RWPE1 (cell line): ENCODE measurements around the gene GP1BB.
"Not testable (repeated sequence)": the region's sequence is repeated elsewhere in the genome, so short reads cannot be mapped to it uniquely, and the experiment has no call there.

Experiments
- CTCF ChIA-PET: fragments of 350-600 bp; sonication (Branson Sonifier 250); formaldehyde crosslinking; extraction: SDS; loops from one replicate; lab custom pipeline; 2021; lab: Yijun Ruan, JAX
- POLR2A ChIA-PET: fragments of 400-600 bp; formaldehyde crosslinking; extraction: SDS; loops from one replicate; lab custom pipeline; 2020; ENCODE audit warnings: antibody characterized with exemption; ENCODE audit not compliant: low non-redundant PET; lab: Yijun Ruan, JAX
- DNase-seq: peaks from one replicate; pipeline ENCODE4 v3.0.0; 2012; ENCODE audit warnings: low spot score
- H3K27ac ChIP-seq: fragments of 450-650 bp; 2 replicates; pipeline ENCODE4 v1.5.1; 2017
- CTCF ChIP-seq: fragments of 450-650 bp; conservative IDR thresholded peaks from 2 replicates; pipeline ENCODE4 v1.5.1; 2017; ENCODE audit warnings: low read depth, mild to moderate bottlenecking

GP1BB gene

GRCh38 chr22:19723983-19724827 lies 866 bp downstream of the GP1BB start:
- TF ChIP-seq CTCF, result peak; percentile 47; the same call in 1 of the 2 replicates
- ChIA-PET POLR2A (interaction anchor here (0.7 kb wide), 1 partner anchor 564 kb away, joined by 4 read pairs; no protein-coding TSS in a partner anchor), CTCF (interaction anchor here (0.6 to 1.1 kb wide), 4 partner anchors 12 to 1983 kb away, joined by 3 to 6 read pairs (median 3); no protein-coding TSS in a partner anchor)
- H3K27ac ChIP-seq, result no peak overlapping the region
- no peak for DNase-seq

GRCh38 chr22:19724927-19725661 lies 1.8 kb downstream of the GP1BB start:
- ChIA-PET CTCF (no interaction called here), POLR2A (no interaction called here)
- no peak for TF ChIP-seq CTCF
- DNase-seq, result no peak
- no peak overlapping the region for H3K27ac ChIP-seq

- POLR2A ChIA-PET, result not testable (repeated sequence)
Observed at GRCh38 chr22:19726064-19726788, 2.9 kb downstream of the GP1BB start.

GRCh38 chr22:19727310-19728150 lies 4.2 kb downstream of the GP1BB start:
- no peak overlapping the region for H3K27ac ChIP-seq
- TF ChIP-seq CTCF, result no peak
- no peak for DNase-seq
- ChIA-PET POLR2A (no interaction called here), CTCF (no interaction called here)

More at GRCh38 chr22:19726064-19726788, 2.9 kb downstream of the GP1BB start:
- CTCF ChIA-PET, H3K27ac ChIP-seq, DNase-seq: not testable (repeated sequence)

GRCh38 chr22:19728271-19728670 lies 4.9 kb downstream of the GP1BB start:
- no peak for TF ChIP-seq CTCF
- no peak overlapping the region for H3K27ac ChIP-seq
- ChIA-PET CTCF (no interaction called here), POLR2A (no interaction called here)
- DNase-seq, result no peak

- no peak for TF ChIP-seq CTCF
- ChIA-PET POLR2A (no interaction called here), CTCF (interaction anchor here (0.6 kb wide), 1 partner anchor 39 kb away, joined by 9 read pairs; no protein-coding TSS in a partner anchor)
- no peak overlapping the region for H3K27ac ChIP-seq
- no peak for DNase-seq
Observed at GRCh38 chr22:19728836-19729235, 5.5 kb downstream of the GP1BB start.
